OCI-LY7 (cell line): ENCODE results near the gene ARL3. TPM values are rescaled to one million over a fixed set of nuclear protein-coding genes. Genes with fewer than 3 reads are reported as not detected.
A peak's percentile ranks its signal among the peaks of the same experiment; 100 is the strongest.
"Not testable (repeated sequence)": the region's sequence is repeated elsewhere in the genome, so short reads cannot be mapped to it uniquely, and the experiment has no call there.

Experiments
- BruUV-seq: library from RNA; stranded (reverse); fragments of 400-500 nt; replicated peaks from 2 replicates; lab custom pipeline; 2021; lab: Mats Ljungman, UMichigan
- CTCF ChIA-PET: fragments of 300-600 bp; sonication (Branson Sonifier 250); formaldehyde crosslinking; loops from one replicate; lab custom pipeline; 2022; ENCODE audit warnings: antibody characterized with exemption; ENCODE audit not compliant: unreplicated experiment; lab: Charles Lee
- POLR2A ChIA-PET: fragments of 300-600 bp; sonication (Branson Sonifier 250); formaldehyde crosslinking; loops from one replicate; lab custom pipeline; 2022; ENCODE audit warnings: antibody characterized with exemption; lab: Charles Lee
- DNase-seq: peaks from one replicate; pipeline ENCODE4 v3.0.0-alpha.2; 2015; ENCODE audit warnings: low spot score
- H2AFZ ChIP-seq: fragments of 200-600 bp; sonication (generic), shearing (Covaris generic); 2 replicates; pipeline ENCODE4 v1.6.1; 2014; ENCODE audit warnings: mild to moderate bottlenecking, antibody characterized with exemption, low read length, moderate library complexity
- H3K27ac ChIP-seq: fragments of 200-600 bp; sonication (generic); 2 replicates; pipeline ENCODE4 v1.5.1; 2014; ENCODE audit warnings: mixed run types, low read depth, mild to moderate bottlenecking, moderate library complexity, low read length, inconsistent platforms; ENCODE audit not compliant: poor library complexity, severe bottlenecking
- H3K36me3 ChIP-seq: fragments of 200-600 bp; sonication (generic); 2 replicates; pipeline ENCODE4 v1.6.1; 2014; ENCODE audit warnings: mild to moderate bottlenecking, antibody characterized with exemption, low read length, moderate library complexity, mixed read lengths; ENCODE audit not compliant: insufficient read depth
- H3K4me1 ChIP-seq: fragments of 200-600 bp; sonication (generic); 2 replicates; pipeline ENCODE4 v1.5.1; 2014; ENCODE audit warnings: mild to moderate bottlenecking, low read length; ENCODE audit not compliant: insufficient read depth, poor library complexity, severe bottlenecking
- H3K4me2 ChIP-seq: fragments of 200-600 bp; sonication (generic); 2 replicates; pipeline ENCODE4 v1.6.1; 2014; ENCODE audit warnings: mild to moderate bottlenecking, low read length
- H3K4me3 ChIP-seq: fragments of 200-600 bp; sonication (generic); 2 replicates; pipeline ENCODE4 v1.5.1; 2014; ENCODE audit warnings: mild to moderate bottlenecking, low read depth, low read length; ENCODE audit not compliant: poor library complexity, severe bottlenecking
- H3K79me2 ChIP-seq: fragments of 200-600 bp; sonication (generic); 2 replicates; pipeline ENCODE4 v1.6.1; 2016; ENCODE audit warnings: low read depth, mild to moderate bottlenecking, low read length, moderate library complexity, mixed read lengths; ENCODE audit not compliant: insufficient read depth
- H3K9me2 ChIP-seq: fragments of 200-600 bp; sonication (generic); 2 replicates; pipeline ENCODE4 v1.6.1; 2016; ENCODE audit warnings: mild to moderate bottlenecking, low read length, mixed read lengths; ENCODE audit not compliant: insufficient read depth
- H3K9me3 ChIP-seq: fragments of 200-600 bp; sonication (generic); 2 replicates; pipeline ENCODE4 v1.6.1; 2014; ENCODE audit warnings: mild to moderate bottlenecking, mixed run types, low read length, mixed read lengths
- H4K20me1 ChIP-seq: fragments of 200-600 bp; sonication (generic); 2 replicates; pipeline ENCODE4 v1.6.1; 2014; ENCODE audit warnings: mild to moderate bottlenecking, antibody characterized with exemption, low read length, moderate library complexity, mixed read lengths; ENCODE audit not compliant: insufficient read depth
- CTCF ChIP-seq: fragments of 200-600 bp; sonication (generic); conservative IDR thresholded peaks from 2 replicates; pipeline ENCODE4 v1.5.1; 2014; ENCODE audit warnings: mild to moderate bottlenecking, antibody characterized with exemption, low read length, moderate library complexity, mixed read lengths
- EZH2phosphoT487 ChIP-seq: fragments of 200-600 bp; sonication (generic); IDR thresholded peaks from 2 replicates; pipeline ENCODE4 v1.6.1; 2018; ENCODE audit warnings: low read depth, borderline replicate concordance, mild to moderate bottlenecking, mixed run types, antibody characterized with exemption, low read length, moderate library complexity, mixed read lengths
- intact Hi-C: fragments of 100-400 bp; cut with micrococcal nuclease; formaldehyde crosslinking; loops from one replicate; pipeline ENCODE4 v1.10.0; 2022; ENCODE audit not compliant: unreplicated experiment
- total RNA-seq, 2 experiments: library from RNA; depleted of rRNA in 1 of 2; stranded (reverse); fragments of >200 nt in 1 of 2; shearing (Covaris generic) in 1 of 2; gene quantifications; 2 replicates each; pipeline ENCODE4 v1.2.3, GENCODE V29; 2014 to 2022

The ARL3 gene
- total RNA-seq, 2 experiments from 2014 or later: 7.3 to 11.7 TPM

- DNase-seq: no peak
- Histone ChIP-seq H3K4me1 (no peaks in the 10 kb centered on the region), H3K9me3 (no peaks in the 10 kb centered on the region), H2AFZ (no peak overlapping the region), H3K9me2 (no peaks in the 10 kb centered on the region), H3K4me3 (no peak overlapping the region), H3K79me2 (no peaks in the 10 kb centered on the region), H3K36me3 (peaks cover 46% of the 10 kb centered on the region), H3K4me2 (no peak overlapping the region), H4K20me1 (no peaks in the 10 kb centered on the region), H3K27ac (no peak overlapping the region)
- intact Hi-C loops: no loop called here
- ChIA-PET CTCF (no interaction called here), POLR2A (interaction anchor here (0.9 to 1.6 kb wide), 5 partner anchors 11 to 267 kb away, joined by 3 to 6 read pairs (median 4); partner anchors contain the start of gene CUEDC2)
- TF ChIP-seq CTCF: no peak
- TF ChIP-seq EZH2phosphoT487: no peak
- TSS peak; percentile 46 for BruUV-seq
Measured at GRCh38 chr10:102698894-102699293, 15.3 kb downstream of the ARL3 start.

GRCh38 chr10:102696736-102697135, 17.5 kb downstream of the ARL3 start:
- H3K4me3 ChIP-seq: no peak overlapping the region
- POLR2A ChIA-PET: interaction anchor here (0.9 kb wide), 1 partner anchor 14 kb away, joined by 8 read pairs; no protein-coding TSS in a partner anchor
- H3K4me2 ChIP-seq: no peak overlapping the region
- no peak for TF ChIP-seq EZH2phosphoT487
- no peak for TF ChIP-seq CTCF
- H3K9me2 ChIP-seq: no peaks in the 10 kb centered on the region
- no peaks in the 10 kb centered on the region for H4K20me1 ChIP-seq
- no peaks in the 10 kb centered on the region for H3K4me1 ChIP-seq
- no TSS peak for BruUV-seq
- H3K9me3 ChIP-seq: no peaks in the 10 kb centered on the region
- no peaks in the 10 kb centered on the region for H3K79me2 ChIP-seq
- DNase-seq: no peak
- H3K27ac ChIP-seq: no peak overlapping the region
- no peak overlapping the region for H2AFZ ChIP-seq
- CTCF ChIA-PET: no interaction called here
- intact Hi-C loops: no loop called here
- H3K36me3 ChIP-seq: peaks cover 49% of the 10 kb centered on the region

GRCh38 chr10:102695401-102695800, 18.8 kb downstream of the ARL3 start:
- H2AFZ ChIP-seq, BruUV-seq, H3K9me3 ChIP-seq, H3K79me2 ChIP-seq, H4K20me1 ChIP-seq, H3K4me1 ChIP-seq, POLR2A ChIA-PET, CTCF ChIA-PET, H3K27ac ChIP-seq, H3K4me3 ChIP-seq, H3K9me2 ChIP-seq, DNase-seq, intact Hi-C loops, H3K4me2 ChIP-seq: not testable (repeated sequence)
- peaks cover 49% of the 10 kb centered on the region for H3K36me3 ChIP-seq
